ENCODE data around the gene PPIG. TPM values are rescaled to one million over a fixed set of nuclear protein-coding genes. Genes with fewer than 3 reads are reported as not detected.
"Not testable (repeated sequence)": the region's sequence is repeated elsewhere in the genome, so short reads cannot be mapped to it uniquely, and the experiment has no call there.

Gene PPIG
- total RNA-seq, 1 donor from 2014 or later, result 51.7 TPM

DNA sequence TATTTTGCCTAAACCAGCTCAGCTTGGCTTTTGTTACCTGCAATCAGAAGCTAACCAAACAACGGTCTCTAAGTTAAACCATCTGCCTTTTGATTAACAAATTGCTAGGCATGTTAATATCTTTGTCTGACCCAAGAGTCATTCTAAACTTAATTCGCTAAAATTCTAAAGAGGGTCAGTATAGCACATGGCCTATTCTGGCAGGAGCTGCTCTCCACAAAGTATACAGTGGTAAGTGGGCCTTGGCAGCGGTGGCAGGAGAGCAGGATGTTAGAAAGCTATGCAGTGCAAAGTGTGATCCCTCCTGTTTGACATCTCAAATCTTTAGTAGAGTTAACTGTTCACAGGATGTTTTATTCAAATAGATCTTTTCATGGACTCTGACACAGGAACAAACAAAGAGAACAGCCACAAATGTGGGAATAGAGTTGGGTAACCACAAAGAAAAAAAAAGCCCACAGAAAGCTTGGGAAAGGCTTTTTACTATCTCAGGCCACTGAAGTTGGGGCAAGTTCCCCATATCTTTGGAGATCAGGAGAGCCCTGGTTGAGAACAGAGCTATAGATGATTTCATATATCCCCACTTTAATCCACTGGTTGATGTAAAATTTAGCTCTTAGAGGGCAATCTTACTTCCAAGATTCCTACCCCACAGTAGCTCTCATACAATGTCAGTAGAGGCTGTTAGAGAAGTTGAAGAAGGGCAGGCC, 99.4 kb downstream of the PPIG start:
- Histone ChIP-seq H3K9me3 (no peaks in the 10 kb centered on the region), H3K27me3 (ENCODE audit: low read depth) (no peaks in the 10 kb centered on the region), H3K4me3 (no peak overlapping the region), H3K4me1 (no peaks in the 10 kb centered on the region), H3K36me3 (no peaks in the 10 kb centered on the region), H3K27ac (no peak overlapping the region)
- TF ChIP-seq, protein P1, sequence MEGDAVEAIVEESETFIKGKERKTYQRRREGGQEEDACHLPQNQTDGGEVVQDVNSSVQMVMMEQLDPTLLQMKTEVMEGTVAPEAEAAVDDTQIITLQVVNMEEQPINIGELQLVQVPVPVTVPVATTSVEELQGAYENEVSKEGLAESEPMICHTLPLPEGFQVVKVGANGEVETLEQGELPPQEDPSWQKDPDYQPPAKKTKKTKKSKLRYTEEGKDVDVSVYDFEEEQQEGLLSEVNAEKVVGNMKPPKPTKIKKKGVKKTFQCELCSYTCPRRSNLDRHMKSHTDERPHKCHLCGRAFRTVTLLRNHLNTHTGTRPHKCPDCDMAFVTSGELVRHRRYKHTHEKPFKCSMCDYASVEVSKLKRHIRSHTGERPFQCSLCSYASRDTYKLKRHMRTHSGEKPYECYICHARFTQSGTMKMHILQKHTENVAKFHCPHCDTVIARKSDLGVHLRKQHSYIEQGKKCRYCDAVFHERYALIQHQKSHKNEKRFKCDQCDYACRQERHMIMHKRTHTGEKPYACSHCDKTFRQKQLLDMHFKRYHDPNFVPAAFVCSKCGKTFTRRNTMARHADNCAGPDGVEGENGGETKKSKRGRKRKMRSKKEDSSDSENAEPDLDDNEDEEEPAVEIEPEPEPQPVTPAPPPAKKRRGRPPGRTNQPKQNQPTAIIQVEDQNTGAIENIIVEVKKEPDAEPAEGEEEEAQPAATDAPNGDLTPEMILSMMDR (IDR thresholded peaks at IDR 0.05), result no peak
- intact Hi-C loops (cut with DNase I), result no loop called here
- ATAC-seq (no peak), DNase-seq (no peak)

DNA sequence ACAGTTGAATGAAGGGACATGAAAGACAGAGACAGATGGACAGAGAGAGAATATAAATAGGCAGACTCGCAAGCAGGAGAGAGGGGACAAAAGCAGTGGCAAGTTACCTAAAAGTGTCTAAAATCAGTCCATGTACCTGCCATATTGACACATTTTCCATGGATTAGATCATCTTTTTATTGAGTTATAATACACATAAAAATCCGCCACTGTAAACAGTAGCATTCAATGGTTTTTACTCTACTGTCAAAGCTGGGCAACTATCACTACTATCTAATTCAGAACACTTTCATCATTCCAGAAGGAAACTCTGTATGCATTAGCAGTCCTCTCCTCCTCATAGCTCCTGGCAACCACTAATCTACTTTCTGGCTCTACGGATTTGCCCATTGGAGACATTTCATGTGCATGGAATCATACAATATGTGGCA, 100.0 kb downstream of the PPIG start:
- no peaks in the 10 kb centered on the region for H3K36me3 ChIP-seq
- no peaks in the 10 kb centered on the region for H3K9me3 ChIP-seq
- H3K27me3 ChIP-seq (ENCODE audit: low read depth), result no peaks in the 10 kb centered on the region
- DNase-seq (no peak), ATAC-seq (no peak)
- TF ChIP-seq, protein P1 (IDR thresholded peaks at IDR 0.05), result no peak
- H3K4me1 ChIP-seq, result no peaks in the 10 kb centered on the region
- no peak overlapping the region for H3K27ac ChIP-seq
- H3K4me3 ChIP-seq, result no peak overlapping the region
- intact Hi-C loops (cut with DNase I), result no loop called here

DNA sequence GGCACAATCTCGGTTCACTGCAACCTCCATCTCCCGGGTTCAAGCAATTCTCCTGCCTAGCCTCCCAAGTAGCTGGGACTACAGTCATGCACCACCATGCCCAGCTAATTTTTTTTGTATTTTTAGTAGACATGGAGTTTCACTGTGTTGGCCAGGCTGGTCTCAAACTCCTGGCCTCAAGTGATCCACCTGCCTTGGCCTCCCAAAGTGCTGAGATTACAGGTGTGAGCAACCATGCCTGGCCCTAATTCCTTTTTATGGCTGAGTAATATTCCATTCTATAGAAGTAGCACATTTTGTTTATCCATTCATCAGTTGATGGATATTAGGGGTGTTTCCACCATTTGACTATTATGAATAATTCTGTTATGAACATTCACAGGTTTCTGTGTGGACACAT, 100.6 kb downstream of the PPIG start:
- ATAC-seq; H3K4me1 ChIP-seq; DNase-seq; intact Hi-C loops (cut with DNase I); H3K4me3 ChIP-seq; H3K9me3 ChIP-seq; H3K27me3 ChIP-seq (ENCODE audit: low read depth); H3K27ac ChIP-seq; H3K36me3 ChIP-seq: not testable (repeated sequence)

DNA sequence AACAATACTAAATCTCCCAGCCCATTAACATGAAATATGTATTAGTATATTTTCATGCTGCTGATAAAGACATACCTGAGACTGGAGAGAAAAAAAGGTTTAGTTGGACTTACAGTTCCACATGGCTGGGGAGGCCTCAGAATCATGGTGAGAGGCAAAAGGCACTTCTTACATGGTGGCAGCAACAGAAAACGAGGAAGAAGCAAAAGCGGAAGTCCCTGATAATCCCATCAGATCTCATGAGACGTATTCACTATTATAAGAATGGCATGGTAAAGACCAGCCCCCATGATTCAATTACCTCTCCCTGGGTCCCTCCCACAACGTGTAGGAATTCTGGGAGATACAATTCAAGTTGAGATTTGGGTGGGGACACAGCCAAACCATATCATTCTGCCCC, 102.7 kb downstream of the PPIG start:
- H3K9me3 ChIP-seq; intact Hi-C loops (cut with DNase I); DNase-seq; H3K36me3 ChIP-seq; H3K27me3 ChIP-seq (ENCODE audit: low read depth); ATAC-seq; H3K4me1 ChIP-seq; H3K27ac ChIP-seq; H3K4me3 ChIP-seq: not testable (repeated sequence)

DNA sequence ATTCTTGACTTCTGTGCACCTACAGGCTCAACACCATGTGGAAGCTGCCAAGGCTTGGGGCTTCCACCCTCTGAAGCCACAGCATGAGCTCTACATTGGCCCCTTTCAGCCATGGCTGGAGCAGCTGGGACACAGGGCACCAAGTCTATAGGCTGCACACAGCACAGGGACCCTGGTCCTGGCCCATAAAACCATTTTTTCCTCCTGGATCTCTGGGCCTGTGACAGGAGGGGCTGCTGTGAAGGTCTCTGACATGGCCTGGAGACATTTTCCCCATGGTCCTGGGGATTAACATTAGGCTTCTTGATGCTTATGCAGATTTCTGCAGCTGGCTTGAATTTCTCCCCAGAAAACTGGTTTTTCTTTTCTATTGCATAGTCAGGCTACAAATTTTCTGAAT, 103.8 kb downstream of the PPIG start:
- H3K27ac ChIP-seq; H3K27me3 ChIP-seq (ENCODE audit: low read depth); intact Hi-C loops (cut with DNase I); H3K4me1 ChIP-seq; H3K4me3 ChIP-seq; DNase-seq; H3K9me3 ChIP-seq; ATAC-seq; H3K36me3 ChIP-seq: not testable (repeated sequence)

DNA sequence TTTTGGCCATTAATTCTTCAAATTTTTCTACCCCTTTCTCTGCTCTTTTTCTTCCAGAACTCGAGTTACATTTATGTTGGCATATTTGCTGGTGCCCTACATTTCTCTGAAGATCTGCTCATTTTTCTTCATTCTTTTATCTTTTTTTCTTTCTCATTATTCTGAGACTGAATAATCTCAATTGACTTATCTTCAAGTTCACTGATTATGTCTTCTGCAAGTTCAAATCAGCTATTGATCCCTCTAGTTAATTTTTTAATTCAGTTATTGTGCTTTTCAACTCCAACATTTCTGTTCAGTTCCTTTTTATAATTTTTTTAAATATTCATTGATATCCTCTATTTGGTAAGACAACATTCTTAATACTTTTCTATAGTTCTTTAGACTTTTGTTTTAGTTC, 106.8 kb downstream of the PPIG start:
- Histone ChIP-seq H3K36me3 (no peaks in the 10 kb centered on the region), H3K27ac (no peak overlapping the region), H3K9me3 (no peaks in the 10 kb centered on the region), H3K27me3 (ENCODE audit: low read depth) (no peaks in the 10 kb centered on the region), H3K4me1 (peaks cover 15% of the 10 kb centered on the region), H3K4me3 (no peak overlapping the region)
- no peak for ATAC-seq
- TF ChIP-seq, protein P1 (IDR thresholded peaks at IDR 0.05), result no peak
- no peak for DNase-seq
- intact Hi-C loops (cut with DNase I), result no loop called here

Other genes starting within 250 kb of the PPIG start
- gene LRP2, start 221.8 kb upstream of the PPIG start, total RNA-seq, result 47.8 TPM
- 7.0 TPM for gene BBS5, start 104.9 kb upstream of the PPIG start, total RNA-seq
- 0.68 TPM for gene KLHL41, start 74.6 kb upstream of the PPIG start, total RNA-seq
- gene FASTKD1, start 10.5 kb upstream of the PPIG start, total RNA-seq, result 38.3 TPM
- 0.95 TPM for gene CFAP210, start 110.1 kb downstream of the PPIG start, total RNA-seq
- gene PHOSPHO2, start 110.1 kb downstream of the PPIG start, total RNA-seq, result 6.1 TPM
- gene KLHL23, start 149.5 kb downstream of the PPIG start, total RNA-seq, result 8.8 TPM
- 76.3 TPM for gene SSB, start 214.5 kb downstream of the PPIG start, total RNA-seq
- 33.2 TPM for gene METTL5, start 240.6 kb downstream of the PPIG start, total RNA-seq
- gene UBR3, start 243.1 kb downstream of the PPIG start, total RNA-seq, result 46.7 TPM